ENCODE data around the gene IL1R2.

The IL1R2 gene

GRCh38 chr2:101991721-101992145 is at the start of gene IL1R2:
TSS of gene IL1R2 (plus strand) at chr2:101991960. CDS start at chr2:102008576, 16,616 bp downstream.
- FAIRE-seq: no peak
- no peak for DNase-seq (ENCODE audit: insufficient read length, low spot score)
- no peak for TF ChIP-seq CTCF (IDR thresholded peaks at IDR 0.05; ENCODE audit: insufficient read depth, missing control alignments)

- no peak for TF ChIP-seq CTCF (IDR thresholded peaks at IDR 0.05; ENCODE audit: insufficient read depth, missing control alignments)
- DNase-seq (ENCODE audit: insufficient read length, low spot score) (no peak), FAIRE-seq (no peak)
Measured at GRCh38 chr2:101942851-101943250, 48.9 kb upstream of the IL1R2 start.

- no peak for DNase-seq (ENCODE audit: insufficient read length, low spot score)
- no peak for TF ChIP-seq CTCF (IDR thresholded peaks at IDR 0.05; ENCODE audit: insufficient read depth, missing control alignments)
- FAIRE-seq: no peak
Measured at GRCh38 chr2:101946372-101947039, 45.3 kb upstream of the IL1R2 start.

- no peak for FAIRE-seq
Measured at GRCh38 chr2:101947374-101947773, 44.4 kb upstream of the IL1R2 start.

GRCh38 chr2:101948625-101949155 is 43.1 kb upstream of the IL1R2 start:
- no peak for FAIRE-seq
- DNase-seq (ENCODE audit: insufficient read length, low spot score): no peak
- TF ChIP-seq CTCF (IDR thresholded peaks at IDR 0.05; ENCODE audit: insufficient read depth, missing control alignments): no peak

More at GRCh38 chr2:101947374-101947773, 44.4 kb upstream of the IL1R2 start:
- TF ChIP-seq CTCF (IDR thresholded peaks at IDR 0.05; ENCODE audit: insufficient read depth, missing control alignments): no peak
- DNase-seq (ENCODE audit: insufficient read length, low spot score): no peak

- FAIRE-seq (no peak), DNase-seq (ENCODE audit: insufficient read length, low spot score) (no peak)
- TF ChIP-seq CTCF (IDR thresholded peaks at IDR 0.05; ENCODE audit: insufficient read depth, missing control alignments): no peak
Measured at GRCh38 chr2:101949304-101949703, 42.5 kb upstream of the IL1R2 start.

- FAIRE-seq: no peak
- no peak for DNase-seq (ENCODE audit: insufficient read length, low spot score)
- TF ChIP-seq CTCF (IDR thresholded peaks at IDR 0.05; ENCODE audit: insufficient read depth, missing control alignments): no peak
Measured at GRCh38 chr2:101951296-101951695, 40.5 kb upstream of the IL1R2 start.

Data from D721Med (cell line).